ENCODE data around the gene A1BG. TPM values are rescaled to one million over a fixed set of nuclear protein-coding genes. Genes with fewer than 3 reads are reported as not detected.
A peak's percentile ranks its signal among the peaks of the same experiment; 100 is the strongest.
"Not testable (repeated sequence)": the region's sequence is repeated elsewhere in the genome, so short reads cannot be mapped to it uniquely, and the experiment has no call there.

A1BG gene
- total and polyA plus RNA-seq, 9 donors, result 2.4 to 10.8 (median 4.7) TPM

GRCh38 chr19:58376724-58377123 lies 23.4 kb upstream of the A1BG start:
- DNase-seq, result not testable (repeated sequence)
- WGBS (ENCODE audit: insufficient coverage), result 82% methylated on average over 3 of the region's 7 CpGs

GRCh38 chr19:58374200-58374599 lies 20.9 kb upstream of the A1BG start:
- no peaks in the 10 kb centered on the region for H3K4me1 ChIP-seq (ENCODE audit: control insufficient read depth, insufficient read depth, low read length)
- no peak overlapping the region for H3K4me3 ChIP-seq (ENCODE audit: low read length)
- no peaks in the 10 kb centered on the region for H3K9me3 ChIP-seq (replicated peaks; ENCODE audit: control insufficient read depth, low read depth, low read length)
- DNase-seq, result no peak
- H3K36me3 ChIP-seq (ENCODE audit: control insufficient read depth, insufficient read depth, low read length), result no peaks in the 10 kb centered on the region
- WGBS (ENCODE audit: insufficient coverage), result no CpG with 5 or more reads among the region's 4 CpGs
- H3K27ac ChIP-seq (ENCODE audit: low read length), result no peak overlapping the region
- H3K27me3 ChIP-seq (ENCODE audit: control insufficient read depth, insufficient read depth, low read length), result no peaks in the 10 kb centered on the region

More at GRCh38 chr19:58376724-58377123, 23.4 kb upstream of the A1BG start:
- not testable (repeated sequence) for H3K27me3 ChIP-seq (ENCODE audit: control insufficient read depth, insufficient read depth, low read length); H3K36me3 ChIP-seq (ENCODE audit: control insufficient read depth, insufficient read depth, low read length); H3K27ac ChIP-seq (ENCODE audit: low read length); H3K9me3 ChIP-seq (replicated peaks; ENCODE audit: control insufficient read depth, low read depth, low read length); H3K4me3 ChIP-seq (ENCODE audit: low read length)
- peaks cover 16% of the 10 kb centered on the region for H3K4me1 ChIP-seq (ENCODE audit: control insufficient read depth, insufficient read depth, low read length)

- Histone ChIP-seq H3K27ac (ENCODE audit: low read length) (no peak overlapping the region), H3K4me3 (ENCODE audit: low read length) (no peak overlapping the region), H3K36me3 (ENCODE audit: control insufficient read depth, insufficient read depth, low read length) (peaks cover 4% of the 10 kb centered on the region), H3K9me3 (replicated peaks; ENCODE audit: control insufficient read depth, low read depth, low read length) (no peaks in the 10 kb centered on the region), H3K27me3 (ENCODE audit: control insufficient read depth, insufficient read depth, low read length) (no peaks in the 10 kb centered on the region), H3K4me1 (ENCODE audit: control insufficient read depth, insufficient read depth, low read length) (no peaks in the 10 kb centered on the region)
- no peak for DNase-seq
- 68% methylated on average over 14 of the region's 15 CpGs for WGBS (ENCODE audit: insufficient coverage)
Measured at GRCh38 chr19:58372311-58373133, 19.2 kb upstream of the A1BG start.

GRCh38 chr19:58368561-58369360 lies 15.5 kb upstream of the A1BG start:
- no peaks in the 10 kb centered on the region for H3K9me3 ChIP-seq (replicated peaks; ENCODE audit: control insufficient read depth, low read depth, low read length)
- H3K27ac ChIP-seq (ENCODE audit: low read length), result no peak overlapping the region
- no peak for DNase-seq
- H3K36me3 ChIP-seq (ENCODE audit: control insufficient read depth, insufficient read depth, low read length), result peaks cover 18% of the 10 kb centered on the region
- whole genome bisulfite sequencing (ENCODE audit: insufficient coverage), result 82% methylated on average over 60 of the region's 68 CpGs
- no peaks in the 10 kb centered on the region for H3K4me1 ChIP-seq (ENCODE audit: control insufficient read depth, insufficient read depth, low read length)
- no peaks in the 10 kb centered on the region for H3K27me3 ChIP-seq (ENCODE audit: control insufficient read depth, insufficient read depth, low read length)
- no peak overlapping the region for H3K4me3 ChIP-seq (ENCODE audit: low read length)

- no peak overlapping the region for H3K4me3 ChIP-seq (ENCODE audit: low read length)
- no peak for DNase-seq
- 57% methylated on average over 106 of the region's 106 CpGs for whole genome bisulfite sequencing (ENCODE audit: insufficient coverage)
Measured at GRCh38 chr19:58367698-58368454, 14.6 kb upstream of the A1BG start.

GRCh38 chr19:58366585-58367430 lies 13.5 kb upstream of the A1BG start:
- DNase-seq, result no peak
- H3K27ac ChIP-seq (ENCODE audit: low read length), result no peak overlapping the region
- 83% methylated on average over 30 of the region's 32 CpGs for WGBS (ENCODE audit: insufficient coverage)

More at GRCh38 chr19:58367698-58368454, 14.6 kb upstream of the A1BG start:
- no peak overlapping the region for H3K27ac ChIP-seq (ENCODE audit: low read length)
- H3K4me1 ChIP-seq (ENCODE audit: control insufficient read depth, insufficient read depth, low read length), result peaks cover 2% of the 10 kb centered on the region
- H3K36me3 ChIP-seq (ENCODE audit: control insufficient read depth, insufficient read depth, low read length), result peaks cover 18% of the 10 kb centered on the region
- no peaks in the 10 kb centered on the region for H3K27me3 ChIP-seq (ENCODE audit: control insufficient read depth, insufficient read depth, low read length)
- H3K9me3 ChIP-seq (replicated peaks; ENCODE audit: control insufficient read depth, low read depth, low read length), result no peaks in the 10 kb centered on the region

GRCh38 chr19:58364146-58364545 lies 10.9 kb upstream of the A1BG start:
- WGBS (ENCODE audit: insufficient coverage), result 58% methylated on average over 4 of the region's 5 CpGs
- H3K4me1 ChIP-seq (ENCODE audit: control insufficient read depth, insufficient read depth, low read length), result peaks cover 12% of the 10 kb centered on the region
- no peaks in the 10 kb centered on the region for H3K9me3 ChIP-seq (replicated peaks; ENCODE audit: control insufficient read depth, low read depth, low read length)
- H3K36me3 ChIP-seq (ENCODE audit: control insufficient read depth, insufficient read depth, low read length), result peaks cover 18% of the 10 kb centered on the region
- DNase-seq, result no peak
- no peak overlapping the region for H3K27ac ChIP-seq (ENCODE audit: low read length)
- no peaks in the 10 kb centered on the region for H3K27me3 ChIP-seq (ENCODE audit: control insufficient read depth, insufficient read depth, low read length)
- H3K4me3 ChIP-seq (ENCODE audit: low read length), result no peak overlapping the region

More at GRCh38 chr19:58366585-58367430, 13.5 kb upstream of the A1BG start:
- Histone ChIP-seq H3K9me3 (replicated peaks; ENCODE audit: control insufficient read depth, low read depth, low read length) (no peaks in the 10 kb centered on the region), H3K27me3 (ENCODE audit: control insufficient read depth, insufficient read depth, low read length) (no peaks in the 10 kb centered on the region), H3K4me1 (ENCODE audit: control insufficient read depth, insufficient read depth, low read length) (peaks cover 5% of the 10 kb centered on the region), H3K4me3 (ENCODE audit: low read length) (no peak overlapping the region), H3K36me3 (ENCODE audit: control insufficient read depth, insufficient read depth, low read length) (peaks cover 18% of the 10 kb centered on the region)

GRCh38 chr19:58362272-58362994 lies 9.1 kb upstream of the A1BG start, which contains the start of gene ZNF497:
Gene ZNF497 (minus strand): TSS chr19:58362751. CDS start chr19:58357635, 5,116 bp downstream.
- peak within 1 kb of the TSS; percentile 93 for H3K4me3 ChIP-seq (ENCODE audit: low read length)
- no peaks in the 10 kb centered on the region for H3K9me3 ChIP-seq (replicated peaks; ENCODE audit: control insufficient read depth, low read depth, low read length)
- peak; percentile 98 for DNase-seq
- WGBS (ENCODE audit: insufficient coverage), result under 1% methylated on average over 74 of the region's 74 CpGs
- peaks cover 14% of the 10 kb centered on the region for H3K36me3 ChIP-seq (ENCODE audit: control insufficient read depth, insufficient read depth, low read length)
- peak within 1 kb of the TSS; percentile 98 for H3K27ac ChIP-seq (ENCODE audit: low read length)
- H3K27me3 ChIP-seq (ENCODE audit: control insufficient read depth, insufficient read depth, low read length), result no peaks in the 10 kb centered on the region
- H3K4me1 ChIP-seq (ENCODE audit: control insufficient read depth, insufficient read depth, low read length), result peaks cover 12% of the 10 kb centered on the region

GRCh38 chr19:58361900-58362271 lies 8.6 kb upstream of the A1BG start:
- DNase-seq, result peak; percentile 65
- WGBS (ENCODE audit: insufficient coverage), result 1% methylated on average over 21 of the region's 28 CpGs
- H3K27ac ChIP-seq (ENCODE audit: low read length), result peak overlapping the region; percentile 98

More at GRCh38 chr19:58361900-58362271, 8.6 kb upstream of the A1BG start:
- Histone ChIP-seq H3K4me3 (ENCODE audit: low read length) (peak overlapping the region; percentile 93), H3K9me3 (replicated peaks; ENCODE audit: control insufficient read depth, low read depth, low read length) (no peaks in the 10 kb centered on the region), H3K27me3 (ENCODE audit: control insufficient read depth, insufficient read depth, low read length) (peaks cover 3% of the 10 kb centered on the region), H3K36me3 (ENCODE audit: control insufficient read depth, insufficient read depth, low read length) (peaks cover 9% of the 10 kb centered on the region), H3K4me1 (ENCODE audit: control insufficient read depth, insufficient read depth, low read length) (peaks cover 12% of the 10 kb centered on the region)
